HEK293T (cell line): ENCODE data around the gene BCL2.

Experiments
- CTCF ChIA-PET: fragments of 350-600 bp; formaldehyde crosslinking; extraction: SDS; loops from one replicate; lab custom pipeline; 2021; ENCODE audit warnings: antibody characterized with exemption, inconsistent platforms; lab: Yijun Ruan, JAX
- POLR2A ChIA-PET: fragments of 350-600 bp; formaldehyde crosslinking; extraction: SDS; loops from one replicate; lab custom pipeline; 2020; ENCODE audit warnings: antibody characterized with exemption, inconsistent platforms; lab: Yijun Ruan, JAX
- DNase-seq: peaks from one replicate; pipeline ENCODE4 v3.0.0; 2012; ENCODE audit warnings: mixed read lengths; ENCODE audit errors: extremely low spot score
- ARNT ChIP-seq: fragments of 450-650 bp; IDR thresholded peaks from 2 replicates; pipeline ENCODE4 v1.6.1; 2017; ENCODE audit warnings: mild to moderate bottlenecking
- BHLHE40 ChIP-seq: fragments of 450-650 bp; IDR thresholded peaks from 2 replicates; pipeline ENCODE4 v1.6.1; 2016; ENCODE audit warnings: mild to moderate bottlenecking, moderate library complexity, borderline replicate concordance
- CTBP1 ChIP-seq: fragments of 450-650 bp; IDR thresholded peaks from 2 replicates; pipeline ENCODE4 v1.6.1; 2016; ENCODE audit warnings: borderline replicate concordance
- ELF4 ChIP-seq: fragments of 450-650 bp; IDR thresholded peaks from 2 replicates; pipeline ENCODE4 v1.6.1; 2017; ENCODE audit warnings: antibody characterized with exemption
- FOXA1 ChIP-seq: fragments of 450-650 bp; IDR thresholded peaks from 2 replicates; pipeline ENCODE4 v1.6.1; 2016; ENCODE audit warnings: mild to moderate bottlenecking
- FOXK2 ChIP-seq: fragments of 450-650 bp; IDR thresholded peaks from 2 replicates; pipeline ENCODE4 v1.6.1; 2016; ENCODE audit warnings: mild to moderate bottlenecking
- FOXM1 ChIP-seq: fragments of 450-650 bp; IDR thresholded peaks from 2 replicates; pipeline ENCODE4 v1.6.1; 2017; ENCODE audit warnings: mild to moderate bottlenecking, borderline replicate concordance
- HDGF ChIP-seq: fragments of 450-650 bp; IDR thresholded peaks from 2 replicates; pipeline ENCODE4 v1.6.1; 2017; ENCODE audit warnings: antibody characterized with exemption, borderline replicate concordance
- L3MBTL2 ChIP-seq: fragments of 450-650 bp; conservative IDR thresholded peaks from 2 replicates; pipeline ENCODE4 v1.6.1; 2016; ENCODE audit warnings: mild to moderate bottlenecking
- LEF1 ChIP-seq: fragments of 450-650 bp; IDR thresholded peaks from 2 replicates; pipeline ENCODE4 v1.6.1; 2017; ENCODE audit warnings: mild to moderate bottlenecking, borderline replicate concordance
- NFRKB ChIP-seq: fragments of 450-650 bp; IDR thresholded peaks from 2 replicates; pipeline ENCODE4 v1.6.1; 2016; ENCODE audit warnings: mild to moderate bottlenecking, moderate library complexity
- SP1 ChIP-seq: fragments of 450-650 bp; IDR thresholded peaks from 2 replicates; pipeline ENCODE4 v1.6.1; 2017
- SUZ12 ChIP-seq: fragments of 450-650 bp; IDR thresholded peaks from 2 replicates; pipeline ENCODE4 v1.6.1; 2016; ENCODE audit warnings: mild to moderate bottlenecking
- TARDBP ChIP-seq: fragments of 450-650 bp; IDR thresholded peaks from 2 replicates; pipeline ENCODE4 v1.6.1; 2016
- ZNF384 ChIP-seq: fragments of 450-650 bp; IDR thresholded peaks from 2 replicates; pipeline ENCODE4 v1.6.1; 2016
- TF ChIP-seq, protein P1 (sequence below): fragments of 450-650 bp; IDR thresholded peaks from 2 replicates; pipeline ENCODE4 v1.6.1; 2016

Gene BCL2

GRCh38 chr18:63100630-63101055, 218.9 kb downstream of the BCL2 start:
- ChIA-PET POLR2A (no interaction called here), CTCF (no interaction called here)
- TF ChIP-seq CTBP1 (no peak), FOXM1 (no peak), TARDBP (no peak), LEF1 (no peak), HDGF (no peak), FOXA1 (no peak)
- no peak for DNase-seq

GRCh38 chr18:63099848-63100629, 219.5 kb downstream of the BCL2 start:
- no peak for TF ChIP-seq SP1
- no peak for TF ChIP-seq CTBP1
- no peak for TF ChIP-seq SUZ12
- no peak for TF ChIP-seq FOXK2
- no peak for TF ChIP-seq ARNT
- TF ChIP-seq FOXA1: no peak
- TF ChIP-seq NFRKB: no peak
- TF ChIP-seq ELF4: no peak
- no peak for TF ChIP-seq LEF1
- no peak for TF ChIP-seq L3MBTL2
- no peak for TF ChIP-seq FOXM1
- no peak for TF ChIP-seq TARDBP
- no peak for TF ChIP-seq BHLHE40
- TF ChIP-seq, protein P1, sequence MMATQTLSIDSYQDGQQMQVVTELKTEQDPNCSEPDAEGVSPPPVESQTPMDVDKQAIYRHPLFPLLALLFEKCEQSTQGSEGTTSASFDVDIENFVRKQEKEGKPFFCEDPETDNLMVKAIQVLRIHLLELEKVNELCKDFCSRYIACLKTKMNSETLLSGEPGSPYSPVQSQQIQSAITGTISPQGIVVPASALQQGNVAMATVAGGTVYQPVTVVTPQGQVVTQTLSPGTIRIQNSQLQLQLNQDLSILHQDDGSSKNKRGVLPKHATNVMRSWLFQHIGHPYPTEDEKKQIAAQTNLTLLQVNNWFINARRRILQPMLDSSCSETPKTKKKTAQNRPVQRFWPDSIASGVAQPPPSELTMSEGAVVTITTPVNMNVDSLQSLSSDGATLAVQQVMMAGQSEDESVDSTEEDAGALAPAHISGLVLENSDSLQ: no peak
- no peak for TF ChIP-seq HDGF
- TF ChIP-seq ZNF384: no peak
- DNase-seq: no peak
- ChIA-PET CTCF (no interaction called here), POLR2A (no interaction called here)

- ChIA-PET CTCF (interaction anchor here (0.6 kb wide), 1 partner anchor 56 kb away, joined by 3 read pairs; no protein-coding TSS in a partner anchor), POLR2A (no interaction called here)
- TF ChIP-seq, protein P1: no peak
- no peak for TF ChIP-seq L3MBTL2
- TF ChIP-seq FOXA1: no peak
- no peak for TF ChIP-seq CTBP1
- TF ChIP-seq BHLHE40: no peak
- TF ChIP-seq FOXK2: no peak
- TF ChIP-seq TARDBP: no peak
- no peak for TF ChIP-seq ARNT
- TF ChIP-seq LEF1: no peak
- TF ChIP-seq NFRKB: no peak
- TF ChIP-seq SP1: no peak
- TF ChIP-seq SUZ12: no peak
- TF ChIP-seq ELF4: no peak
- no peak for DNase-seq
Observed at GRCh38 chr18:63099091-63099840, 220.3 kb downstream of the BCL2 start.

DNA sequence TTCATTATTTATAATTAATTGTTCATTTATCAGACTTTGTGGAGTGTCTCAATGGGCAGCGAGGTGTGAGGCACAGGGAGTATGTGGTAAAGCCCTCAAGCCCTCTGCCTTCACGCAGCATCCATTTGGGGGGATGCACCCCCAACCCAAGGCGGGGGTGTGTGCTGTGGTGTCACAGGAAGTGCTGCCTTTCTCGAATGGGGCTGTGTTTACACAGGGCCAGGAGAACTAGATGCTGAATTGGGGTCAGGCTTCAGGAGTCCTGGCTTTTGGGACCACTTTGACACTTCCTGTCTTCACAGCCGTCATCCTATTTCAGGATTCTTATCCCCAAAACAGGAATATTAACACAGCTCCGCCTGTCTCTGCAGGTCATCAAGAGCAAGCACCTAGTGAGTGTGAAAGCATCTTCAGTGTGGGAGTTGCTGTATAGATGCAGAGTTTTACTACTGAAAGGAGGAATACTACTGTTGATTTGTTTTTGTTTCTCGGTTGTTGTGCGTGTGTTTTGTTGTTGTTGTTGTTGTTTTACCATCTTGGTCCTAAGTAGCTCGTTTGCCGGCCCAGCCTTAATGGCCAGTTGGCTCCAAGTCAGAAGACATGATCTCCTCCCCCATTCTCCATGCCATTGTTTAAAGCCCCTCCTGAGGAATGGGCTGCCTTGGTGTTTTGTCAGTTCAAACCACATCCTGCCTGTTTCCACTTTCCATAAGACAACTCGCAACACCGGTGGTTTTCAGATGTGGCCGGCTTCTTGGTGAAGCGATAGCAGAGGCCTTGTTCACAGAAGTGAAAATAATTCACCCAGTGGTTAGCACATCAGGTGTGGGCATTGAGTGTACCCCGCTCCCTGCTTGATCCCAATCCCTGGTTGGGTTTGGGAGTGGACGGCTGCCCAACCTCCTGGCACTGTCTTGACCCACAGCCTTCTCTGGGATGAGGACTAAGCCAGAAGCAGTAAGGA, 221.3 kb downstream of the BCL2 start:
- ChIA-PET CTCF (no interaction called here), POLR2A (no interaction called here)
- DNase-seq: no peak
- TF ChIP-seq ZNF384: no peak

- TF ChIP-seq FOXM1: no peak
- no peak for TF ChIP-seq L3MBTL2
- TF ChIP-seq LEF1: no peak
- no peak for TF ChIP-seq FOXK2
- TF ChIP-seq BHLHE40: no peak
- TF ChIP-seq NFRKB: no peak
- TF ChIP-seq, protein P1: no peak
- DNase-seq: no peak
- POLR2A ChIA-PET: no interaction called here
- CTCF ChIA-PET: interaction anchor here (0.6 kb wide), 1 partner anchor 227 kb away, joined by 13 read pairs; no protein-coding TSS in a partner anchor
Observed at GRCh38 chr18:63097178-63097577, 222.4 kb downstream of the BCL2 start.
